Motor neuron (in vitro differentiated cells): ENCODE measurements around the gene AHRR. TPM values are rescaled to one million over a fixed set of nuclear protein-coding genes. Genes with fewer than 3 reads are reported as not detected.
"Not testable (repeated sequence)": the region's sequence is repeated elsewhere in the genome, so short reads cannot be mapped to it uniquely, and the experiment has no call there.

Experiments
- ATAC-seq, 8 experiments: fragments of 200-7000 bp; cut with Tn5 transposase; replicated peaks in 6 of 8; 2 replicates each; pipeline ENCODE4 v1.8.0; 2021; ENCODE audit warnings: mild to moderate bottlenecking in 8 of 8, moderate library complexity in 8 of 8
- H3K27ac ChIP-seq, 2 donors: fragments of 250-450 bp; sonication (Bioruptor Pico); 2 replicates each; pipeline ENCODE4 v1.9.0; 2021; ENCODE audit warnings: antibody characterized with exemption in 2 of 2, mild to moderate bottlenecking in 2 of 2, moderate library complexity in 1 of 2
- H3K4me1 ChIP-seq, 2 donors: fragments of 250-450 bp; sonication (Bioruptor Pico); replicated peaks in 1 of 2; 2 replicates each; pipeline ENCODE4 v1.6.1; 2021; ENCODE audit warnings: antibody characterized with exemption in 2 of 2, mild to moderate bottlenecking in 2 of 2, moderate library complexity in 1 of 2
- H3K4me3 ChIP-seq, 5 donors: fragments of 250-450 bp; sonication (Bioruptor Pico); 2 replicates each; pipeline ENCODE4 v1.9.0; 2021; ENCODE audit warnings: antibody characterized with exemption in 5 of 5, mild to moderate bottlenecking in 5 of 5, moderate library complexity in 4 of 5
- WGBS, 10 experiments: fragments of 450-650 bp; shearing (Covaris generic); methylation state at CpG; one replicate each; pipeline ENCODE4 v1.0.0; 2022; 5-methylcytosine and 5-hydroxymethylcytosine counted together
- in situ Hi-C, 9 experiments: fragments of 400-800 bp; cut with MboI; loops; one replicate each; pipeline ENCODE4 v1.15.0; 2021; ENCODE audit warnings: low sequenced_read_pairs in 9 of 9, low pct_unique_long_range_greater_than_20kb in 2 of 9; ENCODE audit not compliant: unreplicated experiment in 9 of 9
- total RNA-seq, 8 experiments: library from RNA; unstranded; fragments of 300-600 nt; gene quantifications; 2 replicates each; pipeline versions ENCODE4 v1.2.3 to v1.2.4, GENCODE V29; 2022

The AHRR gene
- total RNA-seq, 8 experiments from 2014 or later = 1.1 to 24.0 (median 1.6) TPM

DNA sequence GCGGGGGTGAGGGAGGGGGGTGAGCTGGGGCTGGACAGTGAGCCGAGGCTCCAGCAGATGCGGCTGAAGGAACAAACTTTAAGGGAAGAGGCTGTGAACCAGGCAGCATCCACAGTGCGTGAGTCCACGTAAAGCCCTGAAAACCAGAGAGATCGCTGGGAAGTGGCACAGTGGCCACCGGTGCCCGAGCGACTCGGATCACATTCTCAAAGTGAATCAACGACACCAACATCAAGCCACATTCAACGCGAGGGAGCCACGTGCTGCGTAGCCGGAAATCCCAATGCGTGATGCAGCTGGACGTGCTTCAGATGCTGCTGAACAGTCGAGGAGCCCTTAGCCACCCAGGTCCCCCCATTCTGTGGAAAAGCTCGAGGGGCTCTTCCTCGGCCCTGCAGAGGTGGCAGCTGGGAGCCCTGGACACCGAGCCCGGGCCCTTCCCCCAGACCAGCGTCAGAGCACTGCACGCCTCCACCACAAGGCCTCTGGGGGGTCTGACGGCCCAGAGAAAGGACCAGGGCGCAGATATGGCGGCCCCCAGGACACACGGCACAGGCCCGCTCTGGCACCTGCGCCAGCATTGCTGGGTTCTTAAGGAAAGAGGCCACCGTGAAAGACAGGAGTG, 67.8 kb downstream of the AHRR start:
- Histone ChIP-seq H3K4me1 (peaks cover 29 to 30% of the 10 kb centered on the region in 2 donors), H3K27ac (no peak overlapping the region), H3K4me3 (no peak overlapping the region)
- no peak for ATAC-seq
- in situ Hi-C loops = no loop called here
- 70 to 100% (median 85%) methylated on average over 2 to 4 of the region's 32 CpGs; no CpG with 5 or more reads in 7 of the 10 experiments for WGBS, 10 experiments

DNA sequence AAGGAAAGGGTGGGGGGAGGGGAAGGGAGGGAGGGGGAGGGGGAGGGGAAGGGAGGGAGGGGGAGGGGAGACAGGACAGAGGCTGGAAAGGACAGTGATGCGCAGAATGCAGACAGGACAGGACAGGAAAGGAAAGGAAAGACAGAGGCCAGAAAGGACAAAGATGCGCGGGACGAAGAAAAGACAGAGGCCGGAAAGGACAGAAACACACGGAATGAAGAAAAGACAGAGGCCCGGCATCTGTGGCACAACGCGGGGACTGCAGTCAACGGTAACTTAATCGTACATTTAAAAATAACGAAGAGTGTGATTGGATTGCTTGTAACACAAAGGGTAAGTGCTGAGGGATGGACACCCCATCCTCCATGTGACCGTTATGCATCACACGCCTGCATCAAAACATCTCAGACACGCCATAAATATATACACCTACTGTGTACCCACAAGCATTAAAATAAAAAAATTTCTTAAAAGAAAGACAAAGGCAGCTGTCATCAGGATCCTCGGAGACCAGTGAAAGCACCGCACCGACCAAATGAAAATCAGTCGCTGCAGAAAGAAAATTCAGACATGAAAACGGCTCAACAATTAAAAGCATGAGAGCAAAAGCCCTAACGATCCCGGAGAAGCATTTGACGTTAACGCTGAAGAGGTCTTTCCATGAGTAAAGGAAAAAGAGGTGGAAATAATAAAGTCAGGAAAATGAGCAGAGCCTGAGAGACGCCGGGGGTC, 68.5 kb downstream of the AHRR start:
- Histone ChIP-seq H3K27ac (no peak overlapping the region), H3K4me1 (peaks cover 30 to 32% of the 10 kb centered on the region in 2 donors), H3K4me3 (no peak overlapping the region)
- 41 to 97% (median 82%) methylated on average over 10 to 19 of the region's 26 CpGs; no CpG with 5 or more reads in 2 of the 10 experiments for WGBS, 10 experiments
- ATAC-seq = no peak
- in situ Hi-C loops = no loop called here

DNA sequence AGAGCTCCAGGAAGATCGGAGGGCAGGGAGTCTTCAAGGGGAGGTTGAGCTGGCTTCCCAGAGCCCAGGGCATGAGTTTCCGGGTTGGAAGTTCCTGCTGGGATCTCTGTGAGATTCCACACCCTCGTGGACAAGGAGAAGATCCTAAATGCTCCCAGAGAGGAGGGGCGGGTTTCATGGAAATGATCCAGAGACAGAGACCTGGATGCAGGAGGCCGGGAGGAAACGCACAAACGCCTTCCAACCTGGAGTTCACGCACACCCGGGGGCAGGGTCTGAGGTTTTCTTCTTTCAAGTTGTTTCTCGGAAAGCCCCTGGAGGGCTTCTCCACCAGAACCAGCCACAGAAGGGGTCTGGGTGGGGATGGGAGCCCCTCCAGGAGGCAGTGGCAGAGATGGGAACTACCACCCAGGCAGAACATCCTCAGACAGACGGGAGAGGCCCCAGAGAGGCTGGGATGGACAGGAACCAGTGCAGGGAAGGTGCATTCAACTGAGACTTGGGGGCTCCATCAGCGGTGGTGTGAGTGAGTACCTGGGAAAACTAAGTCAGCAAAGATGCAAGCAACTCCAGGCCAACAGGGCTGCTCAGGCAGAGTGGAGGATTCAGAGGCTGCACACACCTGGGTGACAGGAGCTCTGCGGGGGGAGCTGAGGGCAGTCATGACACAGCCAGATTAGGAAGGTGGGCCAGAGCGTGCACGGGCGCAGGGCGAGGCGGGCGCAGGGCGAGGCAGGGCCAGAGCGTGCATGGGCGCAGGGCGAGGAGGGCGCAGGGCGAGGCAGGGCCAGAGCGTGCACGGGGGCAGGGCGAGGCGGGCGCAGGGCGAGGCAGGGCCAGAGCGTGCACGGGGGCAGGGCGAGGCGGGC, 69.3 kb downstream of the AHRR start:
- in situ Hi-C loops = no loop called here
- WGBS, 10 experiments = 58 to 86% (median 78%) methylated on average over 1 to 8 of the region's 35 CpGs; no CpG with 5 or more reads in 3 of the 10 experiments
- no peak for ATAC-seq

DNA sequence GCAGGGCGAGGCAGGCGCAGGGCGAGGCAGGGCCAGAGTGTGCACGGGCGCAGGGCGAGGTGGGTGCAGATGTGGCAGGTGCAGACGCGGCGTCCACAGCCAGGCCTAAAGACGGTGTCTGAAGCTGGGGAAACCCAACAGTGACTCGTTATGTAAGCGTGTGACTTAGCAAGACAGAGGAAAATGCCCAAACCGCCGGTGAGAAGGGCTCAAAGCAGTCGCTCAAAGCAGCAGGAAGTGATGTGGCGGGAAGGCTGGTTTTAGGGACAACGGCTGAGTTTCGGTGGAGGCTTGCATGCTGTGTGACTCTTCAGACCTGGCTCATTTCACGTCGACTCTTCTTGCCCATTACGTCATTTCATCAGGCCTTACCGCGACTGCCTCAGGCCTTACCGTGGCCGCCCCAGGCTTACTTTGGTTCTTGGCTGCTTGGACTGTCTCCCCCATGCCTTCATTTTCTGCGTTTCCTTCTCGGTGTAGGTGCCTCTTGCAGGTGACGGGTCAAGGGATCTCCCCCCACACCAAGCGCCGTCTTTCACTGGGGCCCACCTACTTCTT, 71.0 kb downstream of the AHRR start:
- in situ Hi-C loops = no loop called here
- no peak overlapping the region for H3K4me3 ChIP-seq
- WGBS, 10 experiments = 62 to 100% (median 86%) methylated on average over 2 to 21 of the region's 30 CpGs; no CpG with 5 or more reads in 2 of the 10 experiments
- peak in 2 of 8 experiments; percentile 2 to 11 for ATAC-seq
- H3K27ac ChIP-seq = no peak overlapping the region
- H3K4me1 ChIP-seq = peaks cover 34 to 39% of the 10 kb centered on the region in 2 donors

More for the DNA sequence above, 69.3 kb downstream of the AHRR start:
- Histone ChIP-seq H3K27ac (no peak overlapping the region), H3K4me3 (no peak overlapping the region), H3K4me1 (peaks cover 34 to 37% of the 10 kb centered on the region in 2 donors)

DNA sequence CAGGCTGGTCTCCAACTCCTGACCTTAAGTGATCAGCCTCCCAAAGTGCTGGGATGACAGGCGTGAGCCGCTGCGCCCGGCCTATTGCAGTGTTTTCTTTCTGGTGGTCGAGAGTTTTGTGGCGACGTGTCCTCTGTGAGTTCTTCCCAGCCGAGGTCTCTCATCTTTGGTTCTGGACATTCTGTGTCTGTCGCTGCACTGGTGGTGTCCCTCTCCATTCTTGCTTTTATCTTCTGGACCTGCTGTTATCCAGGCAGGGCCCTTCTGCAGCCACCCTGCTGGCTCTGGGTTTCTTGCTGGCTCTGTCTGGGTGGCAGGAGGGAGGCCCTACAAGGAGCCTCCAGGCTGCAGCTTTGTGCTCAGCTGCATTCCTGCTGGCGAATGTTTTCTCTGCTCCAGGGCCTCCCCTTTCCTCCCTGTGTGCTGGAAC, 72.3 kb downstream of the AHRR start:
- Histone ChIP-seq H3K4me1 (peaks cover 40 to 43% of the 10 kb centered on the region in 2 donors), H3K27ac (no peak overlapping the region), H3K4me3 (no peak overlapping the region)
- WGBS, 10 experiments = 47 to 100% (median 92%) methylated on average over 3 to 7 of the region's 10 CpGs; no CpG with 5 or more reads in 6 of the 10 experiments
- peak in 6 of 8 experiments; percentile 31 to 68 (median 58) for ATAC-seq
- in situ Hi-C loops = no loop called here

DNA sequence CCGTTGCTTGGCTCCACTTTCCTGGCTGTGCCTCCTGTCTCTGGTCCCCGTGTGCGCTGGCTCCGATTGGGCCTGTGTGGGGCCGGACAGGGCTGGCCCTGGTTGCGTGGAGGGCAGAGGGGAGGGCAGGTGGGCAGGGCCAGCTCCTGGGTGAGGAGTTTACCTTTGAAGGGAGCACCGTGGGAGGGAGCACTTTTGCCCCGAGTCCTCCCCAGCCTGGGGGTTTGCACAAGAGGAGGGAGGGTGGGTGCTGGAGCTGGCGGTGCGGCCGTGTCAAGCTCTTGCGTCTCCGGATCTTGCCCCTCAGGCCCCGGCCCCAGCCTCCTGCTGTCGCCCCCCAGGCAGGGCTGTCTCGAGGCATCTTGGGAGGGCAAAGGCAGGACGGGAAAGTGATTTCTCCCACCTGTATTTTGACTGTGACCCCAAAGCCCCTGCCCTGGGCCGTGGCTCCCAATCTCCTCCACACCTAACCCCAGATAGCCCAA, 73.2 kb downstream of the AHRR start:
- Histone ChIP-seq H3K4me1 (peaks cover 47 to 51% of the 10 kb centered on the region in 2 donors), H3K27ac (no peak overlapping the region), H3K4me3 (no peak overlapping the region)
- no peak for ATAC-seq
- 67 to 80% methylated on average over 1 of the region's 18 CpGs; no CpG with 5 or more reads in 8 of the 10 experiments for WGBS, 10 experiments
- in situ Hi-C loops = no loop called here

DNA sequence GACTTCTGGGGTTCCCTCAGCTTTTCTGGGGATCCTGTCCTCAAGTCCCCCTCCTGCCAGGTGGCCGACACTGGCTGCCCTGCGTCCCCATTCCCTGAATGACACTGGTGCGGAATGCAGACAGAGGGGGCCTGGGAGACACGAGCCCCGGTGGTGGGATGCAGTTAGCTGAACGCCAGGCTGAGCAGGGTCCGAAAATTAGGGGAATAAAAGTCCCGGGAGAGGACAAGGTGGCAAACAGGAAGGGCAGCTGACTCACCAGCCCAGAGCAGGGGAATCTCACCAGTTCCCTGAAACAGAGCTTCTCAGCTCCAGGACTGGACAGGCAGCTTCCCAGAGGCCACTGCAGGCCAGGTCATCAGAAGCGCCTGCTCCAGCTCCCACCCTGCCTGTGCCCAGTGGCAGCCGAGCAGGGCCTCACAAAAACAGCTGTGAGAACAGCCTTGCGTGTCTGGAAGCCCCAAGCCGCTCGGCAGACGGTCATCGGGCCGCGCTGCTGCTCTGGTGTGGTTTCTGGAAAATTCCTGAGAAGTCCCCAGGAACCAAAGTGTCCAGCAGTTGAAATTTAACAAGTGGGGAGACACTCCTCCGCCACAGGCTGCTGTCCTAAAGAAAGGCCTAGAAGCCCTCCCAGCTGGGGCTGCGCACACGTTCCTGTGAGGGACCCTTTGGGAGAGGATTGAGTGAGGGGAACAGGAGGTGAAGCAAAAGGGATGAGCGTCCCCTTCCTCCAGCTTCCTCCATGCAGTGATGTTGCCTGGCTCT, 73.8 kb downstream of the AHRR start:
- in situ Hi-C loops = no loop called here
- no peak overlapping the region for H3K27ac ChIP-seq
- H3K4me3 ChIP-seq = no peak overlapping the region
- 2 to 100% (median 77%) methylated on average over 1 to 12 of the region's 21 CpGs; no CpG with 5 or more reads in 4 of the 10 experiments for WGBS, 10 experiments
- peak in 4 of 8 experiments; percentile 16 to 67 (median 31) for ATAC-seq
- H3K4me1 ChIP-seq = peaks cover 47 to 51% of the 10 kb centered on the region in 2 donors

DNA sequence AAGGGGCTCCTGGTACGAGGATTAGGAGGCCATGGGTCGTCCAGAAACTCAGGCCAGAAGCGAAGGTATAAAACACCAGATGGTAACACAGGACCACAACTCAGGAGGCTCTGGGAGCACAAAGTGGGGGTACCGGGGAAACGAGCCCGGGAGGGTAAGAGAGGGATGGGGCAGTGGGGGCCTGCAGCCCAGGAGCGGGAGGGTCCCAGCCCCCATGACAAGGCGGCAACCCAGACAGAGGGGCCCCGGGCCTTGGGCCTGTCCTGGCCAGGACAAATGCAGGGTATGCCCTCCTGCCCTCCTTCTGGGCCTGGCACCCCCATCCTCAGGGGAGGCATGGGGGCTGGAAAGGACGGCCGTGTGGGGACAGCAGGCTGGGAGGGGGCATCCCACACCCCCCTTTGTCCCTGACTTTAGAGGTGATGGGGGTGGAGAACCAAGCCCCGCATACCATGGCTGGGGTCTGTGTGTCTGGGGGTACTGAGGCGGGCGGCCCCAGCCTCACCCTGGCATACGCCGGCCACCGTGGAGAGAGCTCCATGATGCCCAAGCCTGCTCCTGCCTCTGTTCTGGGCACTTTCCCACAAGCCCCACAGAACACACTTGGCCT, 74.5 kb downstream of the AHRR start:
- in situ Hi-C loops = no loop called here
- H3K4me1 ChIP-seq = peaks cover 48 to 51% of the 10 kb centered on the region in 2 donors
- no peak overlapping the region for H3K4me3 ChIP-seq
- 60 to 82% methylated on average over 1 to 2 of the region's 17 CpGs; no CpG with 5 or more reads in 8 of the 10 experiments for WGBS, 10 experiments
- no peak for ATAC-seq
- no peak overlapping the region for H3K27ac ChIP-seq

DNA sequence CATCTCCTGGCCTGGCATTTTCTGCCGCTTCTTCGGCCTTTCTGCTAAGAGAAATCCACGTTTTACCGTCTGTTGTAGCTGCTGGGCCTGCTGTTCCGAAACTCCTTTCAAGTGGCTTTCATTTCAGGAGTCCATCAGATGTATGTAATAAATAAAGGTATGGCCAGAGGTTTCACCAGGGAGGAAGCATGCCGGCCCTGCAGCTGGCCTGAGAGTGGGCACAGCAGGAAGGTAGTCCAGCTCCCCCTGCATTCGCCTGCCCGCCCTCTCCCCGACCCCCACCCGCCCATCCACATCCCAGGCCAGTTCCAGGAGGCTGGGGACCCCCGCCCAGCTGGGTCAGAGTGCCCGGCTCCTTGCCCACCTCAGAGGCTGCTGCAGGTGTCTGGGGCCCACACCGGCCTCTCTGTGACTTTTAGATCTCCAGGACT, 75.0 kb downstream of the AHRR start:
- ATAC-seq = no peak
- in situ Hi-C loops = no loop called here
- Histone ChIP-seq H3K27ac (no peak overlapping the region), H3K4me1 (peaks cover 50 to 51% of the 10 kb centered on the region in 2 donors), H3K4me3 (no peak overlapping the region)
- 100% methylated on average over 1 to 2 of the region's 13 CpGs; no CpG with 5 or more reads in 8 of the 10 experiments for WGBS, 10 experiments

DNA sequence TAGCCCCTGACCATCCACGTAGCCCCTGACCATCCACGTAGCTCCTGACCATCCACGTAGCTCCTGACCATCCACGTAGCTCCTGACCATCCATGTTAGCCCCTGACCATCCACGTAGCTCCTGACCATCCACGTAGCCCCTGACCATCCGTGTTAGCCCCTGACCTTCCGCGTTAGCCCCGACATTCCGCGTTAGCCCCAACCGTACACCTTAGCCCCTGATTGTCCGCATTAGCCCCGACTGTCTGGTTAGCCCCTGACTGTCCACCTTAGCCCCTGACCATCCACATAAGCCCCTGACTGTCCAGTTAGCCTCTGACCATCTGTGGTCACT, 76.6 kb downstream of the AHRR start:
- H3K4me3 ChIP-seq, in situ Hi-C loops, ATAC-seq: not testable (repeated sequence)
- WGBS, 10 experiments = 100% methylated on average over 3 of the region's 15 CpGs; no CpG with 5 or more reads in 9 of the 10 experiments
- H3K27ac ChIP-seq = peak overlapping the region in 1 of 2 donors; percentile 94
- peaks cover 43 to 44% of the 10 kb centered on the region in 2 donors for H3K4me1 ChIP-seq

DNA sequence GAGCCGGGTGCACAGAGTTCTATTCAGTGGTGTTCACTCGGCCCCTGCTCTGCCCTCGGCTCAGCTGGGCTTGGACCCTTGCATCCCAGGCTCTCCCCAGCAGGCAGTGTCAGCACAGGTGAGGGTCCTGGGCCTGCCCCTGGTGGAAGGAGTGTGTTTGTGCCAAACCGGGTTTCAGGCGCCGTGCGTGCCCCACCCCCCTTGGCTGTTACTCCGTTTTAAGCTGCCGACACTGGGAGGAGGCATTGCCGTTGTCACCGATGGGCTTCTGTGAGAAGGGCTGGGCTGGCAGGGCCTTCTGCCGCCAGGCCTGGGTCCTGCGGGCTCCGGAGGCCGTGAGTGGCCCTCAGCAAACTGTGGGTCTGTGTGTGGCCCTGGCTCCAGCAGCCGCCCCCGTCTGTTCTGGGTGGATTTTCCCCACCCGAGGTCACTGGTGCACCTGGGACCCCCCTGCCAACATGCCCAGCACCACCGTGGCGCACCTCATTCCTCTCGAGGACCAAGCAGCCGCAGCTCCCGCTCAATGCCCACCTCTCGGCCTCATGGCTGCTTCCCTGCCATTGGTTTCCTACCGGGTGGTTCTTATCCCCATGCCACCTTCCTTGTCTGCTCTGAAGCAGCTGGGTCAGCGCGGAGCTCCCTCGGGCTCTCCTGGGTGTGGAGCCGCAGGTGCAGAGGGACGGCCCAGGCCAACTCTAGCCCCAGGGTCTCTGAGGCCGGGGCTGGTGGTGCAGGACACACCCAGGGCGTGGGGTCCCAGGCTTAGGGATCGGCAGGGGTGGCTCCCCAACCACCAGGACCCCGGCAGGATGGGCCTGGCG, 77.2 kb downstream of the AHRR start:
- peak overlapping the region; percentile 84 to 94 for H3K27ac ChIP-seq
- peak in 1 of 8 experiments; percentile 31 for ATAC-seq
- in situ Hi-C loops = no loop called here
- 57 to 100% (median 91%) methylated on average over 1 to 12 of the region's 35 CpGs; no CpG with 5 or more reads in 3 of the 10 experiments for WGBS, 10 experiments
- H3K4me3 ChIP-seq = no peak overlapping the region
- H3K4me1 ChIP-seq = peaks cover 37 to 38% of the 10 kb centered on the region in 2 donors
